ENCODE results near the gene CRYM. TPM values are rescaled to one million over a fixed set of nuclear protein-coding genes. Genes with fewer than 3 reads are reported as not detected.

CRYM gene
- total RNA-seq, 1 experiment from 2014 or later: 4.9 TPM

- TF ChIP-seq ZBTB33 (IDR thresholded peaks at IDR 0.05; ENCODE audit: extremely low read depth, insufficient replicate concordance, low read length): no peak
- no peak for TF ChIP-seq REST (IDR thresholded peaks at IDR 0.05; ENCODE audit: low read depth)
Observed at GRCh38 chr16:21233521-21234150, 44.5 kb downstream of the CRYM start, which contains the start of gene ANKS4B (continued).

- Histone ChIP-seq H3K36me3 (ENCODE audit: control insufficient read depth in 1 of 2, insufficient read depth in 2 of 2, low read length in 2 of 2) (no peaks in the 10 kb centered on the region), H3K9me2 (ENCODE audit: insufficient read depth) (no peaks in the 10 kb centered on the region; the same call in 1 of the 2 replicates), H3K27me3 (ENCODE audit: insufficient read depth, low read length) (peaks cover 15% of the 10 kb centered on the region), H3K9ac (ENCODE audit: low read length) (no peak overlapping the region), H3K4me3 (replicated peaks in 1 of 2; ENCODE audit: low read depth in 1 of 2, low read length in 2 of 2) (no peak overlapping the region), H3K27ac (ENCODE audit: low read depth, low read length) (no peak overlapping the region), H3K9me3 (ENCODE audit: control insufficient read depth in 1 of 2, insufficient read depth in 1 of 2, low read depth in 1 of 2, low read length in 2 of 2) (no peaks in the 10 kb centered on the region), H3K4me2 (ENCODE audit: low read length) (no peak overlapping the region), H3K79me2 (ENCODE audit: insufficient read depth, low read length) (no peaks in the 10 kb centered on the region), H3K4me1 (ENCODE audit: control insufficient read depth in 1 of 2, insufficient read depth in 2 of 2, low read length in 2 of 2) (no peaks in the 10 kb centered on the region), H2AFZ (ENCODE audit: low read depth, low read length, poor library complexity, severe bottlenecking) (no peak overlapping the region), H4K20me1 (ENCODE audit: insufficient read depth) (no peaks in the 10 kb centered on the region)
- no peak for DNase-seq (ENCODE audit: low read depth, low spot score)
- POLR2A ChIA-PET: no interaction called here
- intact Hi-C loops (cut with micrococcal nuclease): no loop called here
- ATAC-seq: no peak
- RAD21 ChIA-PET (ENCODE audit: low non-redundant PET in 1 of 2, low total read pairs in 2 of 2, uncharacterized antibody in 2 of 2, unreplicated experiment in 2 of 2): no interaction called here
- no TSS peak for BruUV-seq (replicated peaks)
- CTCF ChIA-PET: no interaction called here
- TF ChIP-seq ZNF274 (IDR thresholded peaks at IDR 0.05; ENCODE audit: low read depth, low read length): no peak
- no peak for TF ChIP-seq EGR1 (IDR thresholded peaks at IDR 0.05; ENCODE audit: low read depth)
- no peak for TF ChIP-seq CEBPB (IDR thresholded peaks at IDR 0.05; ENCODE audit: low read depth)
- TF ChIP-seq POLR2A (IDR thresholded peaks at IDR 0.05; ENCODE audit: borderline replicate concordance, extremely low read depth, insufficient read depth, insufficient read length): no peak
- no peak for TF ChIP-seq SIN3A (IDR thresholded peaks at IDR 0.05; ENCODE audit: low read depth)
- no peak for TF ChIP-seq EZH2phosphoT487 (IDR thresholded peaks at IDR 0.05; ENCODE audit: borderline replicate concordance)
- no peak for TF ChIP-seq SRF (IDR thresholded peaks at IDR 0.05; ENCODE audit: low read depth)
- no peak for TF ChIP-seq TCF7L2 (IDR thresholded peaks at IDR 0.05; ENCODE audit: borderline replicate concordance, extremely low read depth, insufficient read depth, insufficient read length)
- no peak for TF ChIP-seq JUND (IDR thresholded peaks at IDR 0.05)
- no peak for TF ChIP-seq CTCF (IDR thresholded peaks at IDR 0.05 in 2 of 3, conservative IDR thresholded peaks at IDR 0.05 in 1 of 3; ENCODE audit: borderline replicate concordance in 1 of 3, insufficient read depth in 1 of 3, low read depth in 2 of 3, low read length in 2 of 3)
- TF ChIP-seq ZFX (IDR thresholded peaks at IDR 0.05): no peak
- TF ChIP-seq ATF3 (IDR thresholded peaks at IDR 0.05): no peak
- no peak for TF ChIP-seq YY1 (IDR thresholded peaks at IDR 0.05; ENCODE audit: extremely low read depth, insufficient replicate concordance, low read depth, low read length)
Observed at GRCh38 chr16:21233045-21233520, 45.0 kb downstream of the CRYM start.
